HG03457 (cell line): ENCODE data around the gene ARL16.

Experiments
- ATAC-seq: cut with Tn5 transposase; IDR thresholded peaks from one replicate; pipeline ENCODE4 v1.9.1; 2021; ENCODE audit warnings: moderate number of reproducible peaks; ENCODE audit not compliant: unreplicated experiment

ARL16 gene, protein sequence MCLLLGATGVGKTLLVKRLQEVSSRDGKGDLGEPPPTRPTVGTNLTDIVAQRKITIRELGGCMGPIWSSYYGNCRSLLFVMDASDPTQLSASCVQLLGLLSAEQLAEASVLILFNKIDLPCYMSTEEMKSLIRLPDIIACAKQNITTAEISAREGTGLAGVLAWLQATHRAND

DNA sequence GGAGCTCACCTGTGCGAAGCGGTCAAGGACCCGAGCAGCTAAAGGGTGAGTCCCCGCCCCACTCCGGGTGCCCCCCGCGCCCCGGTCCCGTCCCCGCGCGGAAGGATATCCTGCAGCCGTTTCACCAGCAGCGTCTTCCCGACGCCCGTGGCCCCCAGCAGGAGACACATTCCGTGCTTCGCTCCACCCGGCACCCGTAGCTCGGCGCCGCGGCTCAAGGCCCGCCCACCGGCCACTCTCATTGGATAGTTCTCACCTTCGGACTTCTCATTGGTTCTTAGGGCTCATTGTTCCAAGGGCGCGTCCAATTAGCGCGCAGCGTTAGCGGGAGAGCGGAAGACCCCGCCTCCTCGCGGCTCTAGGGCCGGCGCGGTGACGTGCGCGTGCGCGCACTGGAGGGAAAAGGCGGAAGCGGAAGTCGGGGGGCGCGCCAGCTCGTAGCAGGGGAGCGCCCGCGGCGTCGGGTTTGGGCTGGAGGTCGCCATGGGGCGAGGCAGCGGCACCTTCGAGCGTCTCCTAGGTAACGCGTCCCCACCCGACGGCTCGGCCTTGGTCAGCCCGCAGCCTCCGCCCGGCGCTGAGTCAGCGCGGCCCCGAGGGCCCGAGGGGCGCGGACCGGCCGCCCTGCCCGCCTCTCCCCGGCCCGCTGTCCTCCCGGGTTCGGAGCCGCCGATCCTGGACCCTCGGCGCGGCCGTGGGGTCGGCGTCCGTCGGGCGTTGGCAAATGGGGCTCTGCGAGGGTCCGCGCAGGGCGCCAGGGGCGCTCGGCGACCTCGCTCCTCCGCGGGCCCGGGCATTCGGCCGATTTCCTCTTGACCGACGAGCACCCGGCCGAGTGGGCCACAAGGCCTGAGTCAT lies at the start of gene ARL16, which contains the start of gene HGS:
ARL16 (minus strand) TSS at position 214 of the 858 bp plus-strand sequence; CDS start at position 170, 44 bp downstream.
HGS (plus strand) TSS at position 428 of the 858 bp plus-strand sequence; CDS start at position 484, 56 bp downstream.
- peak; percentile 85 for ATAC-seq

- no peak for ATAC-seq
Observed at GRCh38 chr17:81727324-81728031, 43.9 kb upstream of the ARL16 start.

GRCh38 chr17:81726004-81726403 lies 42.4 kb upstream of the ARL16 start:
- ATAC-seq, result no peak

GRCh38 chr17:81725439-81725838 lies 41.8 kb upstream of the ARL16 start:
- ATAC-seq, result no peak

GRCh38 chr17:81723651-81724209 lies 40.1 kb upstream of the ARL16 start:
- ATAC-seq, result no peak

- ATAC-seq, result no peak
Observed at GRCh38 chr17:81722184-81723120, 38.9 kb upstream of the ARL16 start.

DNA sequence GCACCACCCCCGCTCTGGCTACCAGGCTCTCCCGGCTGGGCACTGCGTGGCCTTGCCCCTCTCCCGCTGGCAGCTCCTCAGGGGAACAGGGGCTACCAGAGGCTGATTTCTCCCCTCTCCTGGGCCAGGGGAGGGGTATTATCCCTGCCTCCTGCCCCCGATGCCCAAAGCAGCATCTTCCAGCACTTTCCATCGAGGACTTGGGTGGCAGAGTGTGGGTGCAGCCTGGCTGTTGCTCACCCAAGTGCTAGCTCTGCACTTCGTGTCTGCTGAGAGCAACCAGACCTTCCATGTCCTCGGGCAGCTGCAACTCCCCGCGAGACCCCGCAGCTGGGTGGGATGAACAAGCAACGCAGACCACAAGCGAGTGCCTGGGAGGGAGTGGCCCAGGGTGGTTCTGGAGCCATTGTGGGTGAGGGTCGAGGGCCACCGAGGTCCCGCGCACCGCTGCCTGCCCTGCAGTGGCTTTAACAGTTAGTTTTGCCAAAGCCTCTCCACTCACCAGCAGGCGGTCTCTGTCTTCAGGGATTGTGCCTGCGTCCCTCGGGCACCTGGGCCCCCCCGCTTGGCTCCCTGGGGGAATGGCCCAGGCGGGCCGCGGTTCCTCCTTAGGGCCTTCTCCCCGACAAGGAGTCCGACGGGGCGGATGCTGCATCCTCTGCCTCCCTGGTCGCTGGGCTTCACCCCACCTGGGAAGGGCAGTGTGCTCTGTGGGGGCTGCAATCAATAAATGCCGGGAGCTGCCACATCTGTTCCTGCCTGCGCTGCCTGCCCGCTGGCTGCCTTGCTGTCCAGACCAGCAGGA lies 36.9 kb upstream of the ARL16 start:
- no peak for ATAC-seq

DNA sequence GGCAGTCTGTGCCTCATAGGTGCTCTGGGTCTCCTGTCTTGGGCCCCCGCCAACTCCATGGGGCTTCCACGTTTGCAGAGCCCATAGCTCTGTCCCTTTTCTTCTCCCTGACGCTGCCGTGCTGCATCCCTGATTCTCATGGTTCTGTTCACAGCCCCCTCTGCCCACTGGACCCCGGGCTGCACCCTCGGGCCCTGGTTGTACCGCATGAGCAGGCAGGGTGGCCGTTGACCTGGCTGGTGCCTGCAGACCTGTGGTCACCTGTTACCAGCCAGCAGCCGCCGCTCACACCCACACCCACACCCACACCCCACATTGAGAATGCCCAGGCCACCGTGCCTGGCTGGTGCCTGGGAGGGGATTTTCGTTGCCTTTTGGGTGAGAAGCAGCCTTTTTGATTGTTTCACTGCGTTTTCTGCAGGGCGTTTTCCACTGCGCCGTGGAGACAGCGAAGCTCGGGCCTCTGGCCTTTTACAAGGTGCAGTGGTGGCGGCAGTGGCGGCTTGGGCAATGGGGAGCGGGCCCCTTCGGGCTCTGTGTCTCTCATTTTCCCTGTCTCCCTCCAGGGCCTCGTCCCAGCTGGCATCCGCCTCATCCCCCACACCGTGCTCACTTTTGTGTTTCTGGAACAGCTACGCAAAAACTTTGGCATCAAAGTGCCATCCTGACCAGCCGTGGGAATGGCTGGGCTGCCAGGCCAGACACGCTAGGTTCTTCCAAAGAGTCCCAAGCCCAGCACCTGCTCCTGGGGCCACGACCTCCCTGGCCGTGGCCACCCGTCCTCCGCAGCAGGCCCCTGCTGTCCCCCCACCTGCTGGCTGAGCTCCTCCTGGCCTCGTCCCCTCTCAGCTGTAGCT lies 36.0 kb upstream of the ARL16 start:
- no peak for ATAC-seq

GRCh38 chr17:81717766-81718089 lies 34.1 kb upstream of the ARL16 start:
- no peak for ATAC-seq

DNA sequence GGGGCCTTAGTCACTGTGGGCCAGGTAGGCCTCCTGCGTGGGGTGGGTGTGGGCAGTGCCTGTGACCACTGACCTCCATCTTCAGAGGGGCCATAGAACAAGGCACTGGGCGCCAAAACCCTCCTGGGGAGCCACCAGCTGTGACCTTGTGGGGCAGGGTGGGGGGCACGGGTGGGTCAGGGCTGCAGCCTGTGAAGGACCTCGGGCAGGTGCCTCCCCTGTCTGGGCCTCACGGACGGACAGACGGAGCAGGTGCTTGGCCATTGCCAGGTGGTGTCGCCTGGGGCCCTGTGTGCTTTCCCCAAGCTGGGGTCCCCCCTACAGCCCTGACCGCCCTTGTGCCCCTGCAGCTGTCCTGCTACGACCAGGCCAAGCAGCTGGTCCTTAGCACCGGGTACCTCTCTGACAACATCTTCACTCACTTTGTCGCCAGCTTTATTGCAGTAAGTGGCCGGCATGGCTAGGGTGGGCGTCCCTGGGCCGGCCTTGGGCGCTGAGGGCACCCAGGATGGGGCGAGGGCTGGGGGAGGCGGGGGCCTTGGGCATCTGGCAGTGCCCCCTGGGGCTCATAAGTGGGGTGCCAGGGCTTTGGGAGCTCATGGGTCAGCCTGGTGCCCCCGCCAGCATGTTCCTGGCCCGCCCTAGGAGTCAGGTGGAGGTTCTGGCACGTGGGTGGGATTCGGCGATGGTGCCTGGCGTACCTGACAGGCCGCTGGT lies 33.6 kb upstream of the ARL16 start:
- ATAC-seq, result no peak

GRCh38 chr17:81716674-81716996 lies 33.0 kb upstream of the ARL16 start:
- no peak for ATAC-seq

- ATAC-seq, result no peak
Observed at GRCh38 chr17:81715872-81716673, 32.5 kb upstream of the ARL16 start.

- ATAC-seq, result no peak
Observed at GRCh38 chr17:81715107-81715871, 31.7 kb upstream of the ARL16 start.

DNA sequence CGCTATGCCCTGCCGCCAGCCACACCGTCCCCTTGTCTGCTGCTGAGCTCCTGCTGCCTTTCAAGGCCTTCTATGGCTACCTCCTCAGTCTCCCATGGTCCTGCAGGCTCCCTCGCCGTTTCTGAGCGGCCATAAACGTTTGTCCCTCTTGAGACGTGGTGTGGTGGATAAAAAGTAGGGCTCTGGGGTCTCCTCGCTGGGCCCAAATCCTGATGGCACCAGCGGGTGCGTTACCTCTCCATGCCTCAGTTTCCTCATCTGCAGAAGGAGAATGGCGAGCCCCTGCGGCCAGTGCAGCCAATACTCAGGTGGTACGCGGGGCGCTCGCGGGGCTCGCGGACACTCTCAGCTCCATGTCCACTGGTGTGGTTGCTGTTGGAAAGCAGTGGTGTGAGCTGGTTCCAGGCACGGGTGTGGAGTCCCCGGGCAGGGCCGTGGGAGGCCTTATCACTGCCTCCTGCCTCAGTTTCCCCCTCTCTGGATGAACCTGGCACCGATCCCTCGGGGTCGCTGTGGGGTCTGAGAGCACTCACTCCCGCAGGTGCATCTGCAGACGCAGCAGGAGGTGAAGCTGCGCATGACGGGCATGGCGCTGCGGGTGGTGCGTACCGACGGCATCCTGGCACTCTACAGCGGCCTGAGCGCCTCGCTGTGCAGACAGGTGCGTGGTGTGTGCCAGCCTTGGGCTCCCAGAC lies 31.0 kb upstream of the ARL16 start:
- no peak for ATAC-seq

- ATAC-seq, result no peak
Observed at GRCh38 chr17:81713556-81714411, 30.2 kb upstream of the ARL16 start.
